Measurements from ENCODE around the gene MSRB3. TPM values are rescaled to one million over a fixed set of nuclear protein-coding genes. Genes with fewer than 3 reads are reported as not detected.

The MSRB3 gene
- polyA plus RNA-seq, 1 donor (not counting 4 experiments of a cell fraction or from before 2014, with no cell fraction given) = 12.3 TPM

DNA sequence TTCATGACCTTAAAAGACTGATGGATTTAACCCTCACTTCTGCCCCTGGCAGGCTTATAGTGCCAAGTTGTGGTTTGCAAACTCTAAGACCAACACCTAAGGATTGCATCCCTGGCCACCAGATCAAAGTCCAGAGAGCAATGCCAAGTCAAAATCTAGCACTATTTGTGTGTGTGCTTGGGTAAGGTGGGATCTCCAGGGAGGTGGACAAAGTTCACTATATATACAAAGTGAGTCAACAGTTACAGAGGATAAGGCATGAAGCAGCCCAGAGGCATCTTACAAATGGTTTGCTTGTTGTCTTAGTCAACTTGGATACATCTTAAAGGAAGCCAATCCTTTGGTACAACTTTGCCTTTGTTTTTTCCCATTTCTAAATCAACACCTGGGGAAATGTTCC is 137.3 kb downstream of the MSRB3 start:
- no peaks in the 10 kb centered on the region for H4K20me1 ChIP-seq (ENCODE audit: control insufficient read depth, extremely low read depth, insufficient read depth, low read length)
- H3K4me3 ChIP-seq (ENCODE audit: control insufficient read depth in 2 of 3, extremely low read depth in 1 of 3, insufficient read depth in 2 of 3, low read depth in 1 of 3, low read length in 3 of 3) = no peak overlapping the region
- H3K9ac ChIP-seq (ENCODE audit: control insufficient read depth, extremely low read depth, insufficient read depth, low read length) = no peak overlapping the region
- no peaks in the 10 kb centered on the region for H3K4me1 ChIP-seq (ENCODE audit: control insufficient read depth, extremely low read depth, insufficient read depth, low read length)
- no peaks in the 10 kb centered on the region for H3K36me3 ChIP-seq (ENCODE audit: control insufficient read depth in 2 of 2, extremely low read depth in 1 of 2, insufficient read depth in 2 of 2, low read length in 2 of 2)
- no peak overlapping the region for H3K4me2 ChIP-seq (ENCODE audit: control insufficient read depth, extremely low read depth, insufficient read depth, low read depth, low read length)
- no peaks in the 10 kb centered on the region for H3K79me2 ChIP-seq (ENCODE audit: control insufficient read depth, insufficient read depth, low read length)
- H2AFZ ChIP-seq (ENCODE audit: control insufficient read depth, low read length) = no peak overlapping the region
- H3K27me3 ChIP-seq (ENCODE audit: control insufficient read depth, extremely low read depth, insufficient read depth, low read length) = no peaks in the 10 kb centered on the region
- TF ChIP-seq EZH2 (IDR thresholded peaks at IDR 0.05; ENCODE audit: low read length) = no peak
- no peak for TF ChIP-seq CTCF (optimal IDR thresholded peaks at IDR 0.05 in 1 of 3, IDR thresholded peaks at IDR 0.05 in 1 of 3, conservative IDR thresholded peaks at IDR 0.05 in 1 of 3; ENCODE audit: extremely low read depth in 1 of 3, insufficient read depth in 2 of 3, low read length in 3 of 3)
- no peak overlapping the region for H3K27ac ChIP-seq (ENCODE audit: control insufficient read depth, insufficient read depth, low read length)
- dilution Hi-C loops (cut with MboI; ENCODE audit: extremely low pct_ligation_motif_present, low sequenced_read_pairs) = no loop called here
- no peaks in the 10 kb centered on the region for H3K9me3 ChIP-seq (ENCODE audit: control insufficient read depth, low read depth, low read length)
- no peak for DNase-seq (ENCODE audit: low read depth, low spot score)
- H3K9me1 ChIP-seq (ENCODE audit: control insufficient read depth, extremely low read depth, insufficient read depth, low read length) = no peaks in the 10 kb centered on the region
- peak; percentile 57 for FAIRE-seq

DNA sequence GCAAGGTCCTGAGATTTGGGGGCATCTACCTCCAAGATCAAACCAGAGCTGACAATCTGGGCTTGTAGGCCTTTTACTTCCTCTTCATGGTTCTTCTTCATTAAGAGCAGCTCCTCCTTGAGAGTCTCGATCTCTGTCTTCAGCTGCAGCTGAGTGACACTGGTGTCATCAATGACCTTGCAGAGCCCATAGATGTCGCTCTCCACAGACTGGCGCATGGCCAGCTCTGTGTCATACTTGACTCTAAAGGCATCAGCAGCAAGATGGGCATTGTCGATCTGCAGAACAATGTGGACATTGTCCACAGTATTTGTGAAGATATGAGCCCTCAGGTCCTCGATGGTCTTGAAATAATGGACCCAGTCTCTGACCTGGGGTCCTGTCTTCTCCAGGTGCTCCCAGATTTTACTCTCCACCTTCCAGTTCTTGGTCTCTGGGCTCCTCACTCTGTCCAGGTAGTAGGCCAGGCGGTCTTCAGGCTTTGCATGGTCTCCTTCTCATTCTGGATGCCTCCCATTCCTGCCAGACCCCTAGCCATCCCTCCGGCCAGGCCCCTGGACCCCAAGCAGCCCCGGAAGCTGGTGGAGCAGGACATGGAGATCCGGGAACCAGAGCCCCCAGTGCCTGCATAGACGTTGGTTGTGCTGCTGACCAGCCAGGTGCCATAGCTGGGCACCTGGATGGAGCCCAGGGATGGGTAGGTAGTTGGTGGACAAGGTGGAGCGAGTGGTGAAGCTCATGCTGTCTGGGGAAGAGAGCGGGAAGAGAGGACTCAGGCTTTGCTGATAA is 141.0 kb downstream of the MSRB3 start:
- Histone ChIP-seq H3K27ac (ENCODE audit: control insufficient read depth, insufficient read depth, low read length) (no peak overlapping the region), H2AFZ (ENCODE audit: control insufficient read depth, low read length) (no peak overlapping the region), H3K9me1 (ENCODE audit: control insufficient read depth, extremely low read depth, insufficient read depth, low read length) (no peaks in the 10 kb centered on the region), H3K4me3 (ENCODE audit: control insufficient read depth in 2 of 3, extremely low read depth in 1 of 3, insufficient read depth in 2 of 3, low read depth in 1 of 3, low read length in 3 of 3) (no peak overlapping the region), H3K4me2 (ENCODE audit: control insufficient read depth, extremely low read depth, insufficient read depth, low read depth, low read length) (no peak overlapping the region), H3K36me3 (ENCODE audit: control insufficient read depth in 2 of 2, extremely low read depth in 1 of 2, insufficient read depth in 2 of 2, low read length in 2 of 2) (no peaks in the 10 kb centered on the region), H3K9me3 (ENCODE audit: control insufficient read depth, low read depth, low read length) (peaks cover 2% of the 10 kb centered on the region), H3K79me2 (ENCODE audit: control insufficient read depth, insufficient read depth, low read length) (no peaks in the 10 kb centered on the region), H3K27me3 (ENCODE audit: control insufficient read depth, extremely low read depth, insufficient read depth, low read length) (no peaks in the 10 kb centered on the region), H4K20me1 (ENCODE audit: control insufficient read depth, extremely low read depth, insufficient read depth, low read length) (no peaks in the 10 kb centered on the region), H3K4me1 (ENCODE audit: control insufficient read depth, extremely low read depth, insufficient read depth, low read length) (no peaks in the 10 kb centered on the region), H3K9ac (ENCODE audit: control insufficient read depth, extremely low read depth, insufficient read depth, low read length) (no peak overlapping the region)
- FAIRE-seq = no peak
- dilution Hi-C loops (cut with MboI; ENCODE audit: extremely low pct_ligation_motif_present, low sequenced_read_pairs) = no loop called here
- no peak for TF ChIP-seq CTCF (optimal IDR thresholded peaks at IDR 0.05 in 1 of 3, IDR thresholded peaks at IDR 0.05 in 1 of 3, conservative IDR thresholded peaks at IDR 0.05 in 1 of 3; ENCODE audit: extremely low read depth in 1 of 3, insufficient read depth in 2 of 3, low read length in 3 of 3)
- TF ChIP-seq EZH2 (IDR thresholded peaks at IDR 0.05; ENCODE audit: low read length) = no peak
- DNase-seq (ENCODE audit: low read depth, low spot score) = no peak
